ENCODE results near the gene RAB19.
"Not testable (repeated sequence)": the region's sequence is repeated elsewhere in the genome, so short reads cannot be mapped to it uniquely, and the experiment has no call there.

Gene RAB19

DNA sequence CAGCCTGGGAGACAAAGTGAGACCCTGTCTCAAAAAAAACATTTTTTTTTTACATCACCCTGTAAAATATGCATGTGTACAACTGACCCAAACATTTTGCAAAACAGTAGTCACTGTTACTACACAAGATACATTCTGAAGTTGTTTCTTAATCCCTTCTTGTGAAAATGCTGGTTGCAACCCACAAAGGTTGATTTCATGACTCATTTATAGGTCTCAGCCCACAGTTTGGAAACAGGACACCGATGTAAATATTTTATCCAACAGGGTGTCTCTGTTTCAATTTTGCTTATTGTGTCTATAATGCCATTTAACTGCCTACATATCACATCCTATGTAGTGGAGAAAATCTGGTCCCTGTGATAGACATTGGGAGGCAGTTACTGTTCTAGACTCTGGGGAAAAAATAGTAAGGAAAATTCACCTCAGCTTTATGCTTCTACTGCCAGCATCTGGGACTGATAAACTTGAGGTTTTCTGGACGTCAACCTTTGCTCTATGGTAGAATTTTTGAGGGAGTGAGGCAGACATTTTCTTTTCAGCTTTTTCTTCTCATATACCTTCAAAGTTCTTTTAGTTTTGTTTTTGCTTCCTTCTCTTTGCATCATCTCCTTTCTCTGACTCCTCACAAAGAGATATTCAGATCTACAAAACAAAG, 1.6 kb upstream of the RAB19 start:
- no peak for DNase-seq

DNA sequence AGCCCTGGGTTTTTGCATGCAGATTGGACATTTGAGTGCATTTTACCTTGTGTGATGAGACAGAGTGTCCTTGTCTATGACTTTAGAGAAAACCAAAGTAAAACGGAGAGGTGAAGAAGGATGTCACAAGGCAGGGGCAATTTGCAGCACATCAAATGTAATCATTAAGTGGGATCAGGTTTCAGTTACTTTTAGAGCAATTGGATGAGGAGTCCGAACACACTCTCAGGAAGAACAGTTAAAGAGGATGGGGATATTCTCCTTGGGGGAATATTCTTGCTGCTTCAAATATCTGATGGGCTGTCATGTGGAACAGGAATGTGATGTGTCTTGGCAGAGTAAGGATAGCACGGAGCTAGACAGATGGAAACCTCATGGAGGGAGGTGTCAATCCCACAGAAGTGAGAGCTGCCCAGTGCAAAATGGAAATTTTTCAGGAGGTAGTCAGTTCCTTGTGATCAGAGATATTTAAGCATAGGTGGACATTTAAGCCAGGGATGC, 757 bp downstream of the RAB19 start:
- no peak for DNase-seq

DNA sequence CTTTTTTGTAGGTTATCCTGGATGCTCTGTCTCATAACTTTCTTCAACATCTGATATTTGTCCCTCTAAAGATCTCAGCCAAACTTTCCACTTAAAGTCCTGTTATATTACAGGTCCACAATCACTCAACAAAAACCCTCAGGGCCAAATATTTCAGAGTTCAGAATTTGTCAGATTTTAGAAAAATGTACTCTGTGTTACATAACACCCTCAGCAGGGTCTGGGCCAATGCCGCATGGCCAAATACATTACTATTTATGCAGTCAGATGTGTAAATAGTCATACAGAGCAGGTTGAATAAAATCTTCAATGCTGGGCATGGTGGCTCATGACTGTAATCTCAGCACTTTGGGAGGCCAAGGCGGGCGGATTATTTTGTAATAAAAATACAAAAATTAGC, 11.5 kb downstream of the RAB19 start:
- DNase-seq: no peak

DNA sequence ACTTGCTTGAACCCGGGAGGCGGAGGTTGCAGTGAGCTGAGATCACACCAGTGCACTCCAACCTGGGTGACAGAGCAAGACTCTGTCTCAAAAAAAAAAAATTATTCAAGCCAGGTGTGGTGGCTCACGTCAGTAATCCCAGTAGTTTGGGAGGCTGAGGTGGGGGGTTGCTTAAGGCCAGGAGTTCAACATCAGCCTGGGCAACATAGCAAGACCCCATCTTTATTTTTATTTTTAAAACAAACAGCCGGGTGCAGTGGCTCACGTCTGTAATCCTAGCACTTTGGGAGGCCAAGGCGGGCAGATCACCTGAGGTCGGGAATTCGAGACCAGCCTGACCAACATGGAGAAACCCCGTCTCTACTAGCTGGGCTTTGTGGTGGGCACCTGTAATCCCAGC, 12.0 kb downstream of the RAB19 start:
- DNase-seq: not testable (repeated sequence)

DNA sequence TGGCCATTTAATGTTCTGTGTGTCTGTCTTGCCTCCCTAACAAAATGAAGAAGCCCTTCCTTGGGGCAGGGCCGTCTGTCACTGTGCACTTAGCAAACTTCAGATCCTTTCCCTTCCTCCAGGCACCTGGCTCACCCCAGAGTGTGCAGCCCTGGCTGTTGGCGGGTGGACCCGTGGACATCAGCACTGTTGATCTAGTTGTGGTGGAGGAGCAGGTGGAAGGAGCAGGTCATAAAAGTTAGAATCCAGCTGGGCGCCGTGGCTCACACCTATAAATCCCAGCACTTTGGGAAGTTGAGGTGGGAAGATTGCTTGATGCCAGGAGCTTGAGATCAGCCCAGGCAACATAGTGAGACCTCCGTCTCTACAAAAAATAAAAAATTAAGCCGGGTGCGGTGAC, 12.7 kb downstream of the RAB19 start:
- DNase-seq: no peak

DNA sequence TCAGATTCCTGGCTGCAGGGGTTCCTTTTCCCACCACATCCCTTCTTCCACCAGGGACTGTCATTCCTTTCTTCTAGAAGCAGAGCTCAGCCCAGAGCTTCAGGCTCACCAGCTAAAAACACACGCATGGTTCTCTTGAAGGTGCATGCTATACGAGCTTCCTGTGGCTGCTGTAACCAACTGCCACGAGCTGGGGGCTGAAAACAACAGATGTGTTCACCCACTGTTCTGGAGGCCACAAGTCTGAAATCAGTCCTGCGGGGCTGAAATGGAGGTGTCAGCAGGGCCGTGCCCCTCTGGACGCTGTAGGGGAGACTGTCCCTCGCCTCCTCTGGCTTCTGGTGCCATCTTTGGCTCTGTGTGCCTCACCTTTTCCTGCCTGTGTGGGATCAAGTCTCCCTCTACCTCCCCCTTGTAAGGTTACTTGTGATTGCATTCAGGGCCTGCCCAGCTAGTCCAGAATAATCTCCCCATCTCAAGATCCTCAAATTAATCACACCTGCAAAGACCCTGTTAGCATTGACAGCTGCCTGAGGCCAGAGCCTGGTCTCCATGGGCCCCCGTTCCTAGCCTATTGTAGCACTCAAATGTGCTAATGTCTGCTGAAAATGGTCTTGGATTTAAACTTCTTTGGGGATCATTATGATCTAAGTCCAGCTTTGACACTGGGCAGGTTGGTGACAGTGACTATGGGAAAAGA, 13.7 kb downstream of the RAB19 start:
- DNase-seq: no peak

DNA sequence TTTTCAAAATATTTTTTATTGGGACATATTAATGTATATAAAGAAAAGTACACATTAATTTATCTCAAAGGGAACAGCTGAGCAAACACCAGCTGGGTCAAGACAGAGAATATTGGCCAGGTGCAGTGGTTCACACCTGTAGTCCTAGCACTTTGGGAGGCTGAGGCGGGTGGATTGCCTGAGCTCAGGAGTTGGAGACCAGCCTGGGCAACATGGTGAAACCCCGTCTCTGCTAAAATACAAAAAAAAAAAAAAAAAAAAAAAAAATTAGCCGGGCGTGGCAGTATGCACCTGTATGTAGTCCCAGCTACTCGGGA, 14.3 kb downstream of the RAB19 start:
- not testable (repeated sequence) for DNase-seq

DNA sequence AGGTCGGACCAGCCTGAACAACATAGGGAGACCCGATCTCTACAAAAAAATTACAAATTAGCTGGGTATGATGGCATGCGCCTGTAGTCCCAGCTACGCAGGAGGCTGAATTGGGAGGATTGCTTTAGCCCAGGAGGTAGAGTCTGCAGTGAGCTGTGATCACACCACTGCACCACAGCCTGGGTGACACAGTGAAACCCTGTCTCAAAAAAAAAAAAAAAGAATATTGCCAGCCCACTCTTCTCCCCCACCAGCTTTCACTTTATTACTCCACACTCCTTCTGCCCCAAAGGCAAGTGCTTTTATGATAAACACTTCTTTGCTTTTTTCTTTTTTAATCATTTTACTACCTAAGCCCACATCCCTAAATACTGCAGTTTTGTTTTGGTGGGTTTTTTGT, 14.8 kb downstream of the RAB19 start:
- DNase-seq: no peak

DNA sequence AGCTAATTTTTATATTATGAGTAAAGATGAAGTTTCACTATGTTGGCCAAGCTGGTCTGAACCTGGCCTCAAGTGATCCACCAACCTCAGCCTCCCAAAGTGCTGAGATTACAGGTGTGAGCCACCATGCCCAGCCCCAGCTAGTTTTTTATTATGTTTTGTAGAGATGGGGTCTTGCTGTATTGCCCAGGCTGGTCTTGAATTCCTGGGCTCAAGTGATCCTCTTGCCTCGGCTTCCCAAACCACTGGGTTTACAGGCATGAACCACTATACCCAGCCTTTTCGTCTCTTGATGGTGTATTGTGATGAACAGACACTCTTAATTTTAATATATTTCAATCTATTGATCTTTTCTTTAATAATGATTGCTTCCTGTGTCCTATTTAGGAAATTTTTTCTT, 17.7 kb downstream of the RAB19 start:
- DNase-seq: no peak

DNA sequence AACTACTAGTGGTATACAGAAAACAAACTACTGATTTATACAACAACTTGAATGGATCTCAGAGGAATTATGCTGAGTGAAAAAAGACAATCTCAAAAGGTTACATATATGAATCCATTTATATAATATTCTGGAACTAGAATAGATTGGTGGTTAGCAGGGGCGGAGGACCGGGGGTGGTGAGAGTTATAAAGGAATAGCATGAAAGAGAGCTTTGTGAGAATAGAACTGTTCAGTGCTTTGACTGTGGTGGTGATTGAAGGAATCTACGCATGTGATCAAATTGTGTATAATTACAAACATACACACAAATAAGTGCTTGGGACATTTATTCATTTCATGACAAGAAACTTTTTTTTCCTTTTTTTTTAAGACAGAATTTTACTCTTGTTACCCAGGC, 19.6 kb downstream of the RAB19 start:
- no peak for DNase-seq

DNA sequence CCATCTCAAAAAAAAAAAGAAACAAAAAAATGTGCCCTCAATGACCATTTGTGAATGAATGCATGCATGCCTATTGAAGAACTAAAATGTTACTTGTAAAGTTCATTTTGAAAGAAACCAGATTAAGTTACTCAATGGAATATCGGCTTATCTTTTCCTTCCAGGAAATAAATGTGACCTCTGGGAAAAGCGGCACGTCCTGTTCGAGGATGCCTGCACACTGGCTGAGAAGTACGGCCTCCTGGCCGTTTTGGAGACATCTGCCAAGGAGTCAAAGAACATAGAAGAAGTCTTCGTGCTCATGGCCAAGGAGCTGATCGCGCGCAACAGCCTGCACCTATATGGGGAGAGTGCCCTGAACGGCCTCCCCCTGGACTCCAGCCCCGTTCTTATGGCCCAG, 21.9 kb downstream of the RAB19 start:
- DNase-seq: no peak

DNA sequence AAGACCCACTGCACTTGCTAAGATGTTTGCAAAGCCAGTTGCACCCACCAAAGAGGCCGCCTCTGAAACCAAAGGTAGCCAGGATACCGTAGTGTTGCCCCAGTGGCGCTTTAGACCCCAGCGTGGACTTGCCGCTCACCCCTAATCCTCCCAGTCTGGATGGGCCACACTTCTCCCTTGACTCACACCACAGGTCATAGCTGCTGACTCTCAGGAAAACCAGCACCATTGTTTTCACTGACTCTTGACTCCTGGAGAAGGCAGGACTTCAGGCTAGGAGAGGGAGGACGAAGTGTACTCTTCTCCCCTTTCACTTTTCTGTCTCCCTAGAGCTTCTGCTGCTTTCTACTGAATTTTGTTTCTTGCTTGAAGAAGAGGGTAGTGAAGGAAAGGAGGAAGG, 22.3 kb downstream of the RAB19 start:
- no peak for DNase-seq

DNA sequence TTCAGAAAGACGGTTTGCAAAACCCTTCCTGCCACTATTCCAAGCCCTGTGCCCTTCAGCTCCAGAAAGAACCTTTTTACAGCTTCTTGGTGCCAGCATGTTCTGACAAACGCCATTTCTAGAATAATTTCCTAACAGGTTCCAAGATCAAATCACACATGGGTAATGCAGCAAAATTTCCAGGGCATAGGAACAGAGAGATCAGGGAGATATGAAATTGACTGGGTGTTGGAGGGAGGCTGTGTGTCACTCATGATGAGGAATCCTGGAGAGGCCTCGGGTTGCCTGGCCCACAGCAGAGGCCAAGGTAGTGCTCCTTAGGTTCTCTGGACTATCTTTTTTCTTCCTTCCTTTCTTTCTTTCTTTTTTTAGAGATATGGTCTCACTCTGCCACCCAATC, 29.5 kb downstream of the RAB19 start:
- DNase-seq: no peak

DNA sequence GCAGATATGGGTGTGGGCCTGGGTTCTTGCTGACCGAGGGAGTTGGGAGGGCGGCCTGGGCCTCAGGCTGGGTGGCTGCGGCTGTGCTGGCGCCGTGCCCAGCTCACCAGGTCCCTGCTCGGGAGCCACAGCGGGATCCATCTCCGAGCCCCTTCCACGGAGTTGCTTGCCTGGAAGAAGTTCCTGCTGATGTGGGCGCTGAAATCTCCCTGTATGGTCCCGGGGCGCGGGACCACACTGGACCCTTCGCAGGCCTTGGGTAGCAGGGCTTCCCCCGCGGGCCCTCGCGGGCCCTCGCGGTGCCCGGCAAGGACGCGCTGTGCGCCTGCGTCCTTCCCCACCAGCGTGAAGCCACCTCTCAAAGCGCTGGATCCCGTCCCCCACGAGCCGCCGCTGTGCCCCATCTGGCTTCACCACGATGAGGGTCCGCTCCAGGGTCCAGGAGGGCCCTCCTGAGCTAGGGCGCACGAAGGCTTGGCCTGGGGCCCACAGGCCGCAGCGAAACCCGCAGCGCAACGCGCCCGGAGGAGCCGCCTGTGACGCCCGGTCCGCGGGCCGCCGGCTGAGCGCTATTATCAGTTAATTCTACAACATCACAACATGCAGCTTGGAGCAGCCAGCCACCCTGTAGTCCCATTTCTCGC, 31.5 kb downstream of the RAB19 start:
- DNase-seq: no peak

DNA sequence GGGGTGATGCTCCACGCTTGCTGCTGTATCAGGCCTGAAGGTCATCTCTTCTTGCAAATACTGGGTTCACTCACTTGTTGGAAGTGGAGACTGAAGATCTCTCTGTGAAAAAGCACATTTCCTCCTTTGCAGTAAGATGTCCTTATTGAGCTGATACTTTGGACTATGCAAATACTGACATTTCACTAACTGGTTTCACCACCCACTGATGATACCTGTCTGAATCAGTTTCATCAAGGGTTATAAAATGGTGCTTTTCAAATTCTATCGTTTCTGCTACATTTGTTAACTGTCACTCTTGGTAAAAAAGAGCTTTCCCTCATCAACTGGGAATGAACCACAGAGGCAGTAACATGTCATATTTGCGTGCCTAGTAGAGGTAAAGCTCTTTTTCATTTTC, 35.5 kb downstream of the RAB19 start:
- DNase-seq: no peak

DNA sequence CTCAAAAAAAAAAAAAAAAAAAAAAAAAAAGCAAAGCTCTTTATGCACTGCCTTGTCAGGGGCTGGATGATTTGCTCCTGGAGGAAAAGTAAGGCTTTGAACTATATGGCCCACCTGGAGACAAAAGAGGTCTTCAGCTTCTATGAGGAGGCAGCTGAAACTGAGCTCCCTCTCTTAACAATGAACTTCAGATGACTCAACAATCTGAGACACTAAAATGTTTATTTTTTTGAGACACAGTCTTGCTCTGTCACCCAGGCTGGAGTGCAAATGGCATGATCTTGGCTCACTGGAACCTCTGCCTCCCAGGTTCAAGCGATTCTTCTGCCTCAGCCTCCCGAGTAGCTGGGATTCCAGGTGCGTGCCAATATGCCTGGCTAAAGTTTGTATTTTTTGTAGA, 36.7 kb downstream of the RAB19 start:
- DNase-seq: no peak

DNA sequence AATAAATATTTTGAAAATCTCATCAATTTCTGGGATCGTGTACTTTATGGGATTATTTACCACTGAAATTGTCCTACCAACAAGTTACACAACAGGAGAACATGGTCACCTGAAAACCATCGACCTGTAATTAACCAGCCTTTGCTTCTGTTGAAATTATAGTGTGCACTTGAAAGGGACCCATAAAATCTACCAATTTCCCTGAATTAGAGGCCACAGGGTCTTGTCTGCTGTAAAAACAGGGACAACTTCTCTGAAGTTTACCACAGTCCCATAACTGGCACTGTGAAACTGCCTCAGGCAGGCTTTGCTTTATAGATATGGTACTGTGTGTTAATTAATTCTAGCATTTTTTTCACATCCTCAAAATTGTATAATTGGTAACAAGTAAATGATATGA, 37.7 kb downstream of the RAB19 start:
- DNase-seq: no peak

DNA sequence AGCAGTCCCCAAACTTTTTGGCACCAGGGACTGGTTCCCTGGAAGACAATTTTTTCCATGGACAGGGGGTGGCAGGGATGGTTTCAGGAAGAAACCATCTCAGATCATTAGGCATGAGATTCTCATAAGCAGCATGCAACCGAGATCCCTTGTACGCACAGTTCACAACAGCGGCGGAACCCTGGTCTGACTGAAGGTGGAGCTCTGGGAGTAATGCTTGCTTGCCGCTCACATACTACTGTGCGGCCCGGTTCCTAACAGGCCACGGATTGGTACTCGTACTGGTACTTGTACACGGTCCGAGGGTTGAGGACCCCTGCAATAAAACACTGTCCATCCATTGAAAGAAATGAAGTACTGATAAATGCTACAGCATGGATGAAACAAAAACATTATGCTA, 42.6 kb downstream of the RAB19 start:
- DNase-seq: no peak

DNA sequence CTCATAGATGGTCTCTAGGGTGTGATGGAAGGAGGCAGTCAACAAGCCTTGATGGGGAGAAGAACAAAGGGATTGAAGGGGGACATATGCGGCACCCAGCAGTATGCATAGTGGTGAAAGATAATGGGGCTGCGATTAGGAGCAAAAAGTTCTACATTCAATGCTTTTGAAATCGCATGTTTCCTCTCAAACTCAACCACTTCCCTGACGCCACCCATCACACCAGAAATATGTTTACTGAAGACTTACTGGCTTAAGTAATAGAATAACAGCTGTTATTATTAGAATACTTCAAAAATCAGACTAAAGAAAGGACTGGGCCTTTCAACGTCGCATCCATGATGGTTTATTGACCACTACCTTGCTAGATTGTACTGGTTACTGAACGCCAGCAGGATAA, 44.0 kb downstream of the RAB19 start:
- no peak for DNase-seq

DNA sequence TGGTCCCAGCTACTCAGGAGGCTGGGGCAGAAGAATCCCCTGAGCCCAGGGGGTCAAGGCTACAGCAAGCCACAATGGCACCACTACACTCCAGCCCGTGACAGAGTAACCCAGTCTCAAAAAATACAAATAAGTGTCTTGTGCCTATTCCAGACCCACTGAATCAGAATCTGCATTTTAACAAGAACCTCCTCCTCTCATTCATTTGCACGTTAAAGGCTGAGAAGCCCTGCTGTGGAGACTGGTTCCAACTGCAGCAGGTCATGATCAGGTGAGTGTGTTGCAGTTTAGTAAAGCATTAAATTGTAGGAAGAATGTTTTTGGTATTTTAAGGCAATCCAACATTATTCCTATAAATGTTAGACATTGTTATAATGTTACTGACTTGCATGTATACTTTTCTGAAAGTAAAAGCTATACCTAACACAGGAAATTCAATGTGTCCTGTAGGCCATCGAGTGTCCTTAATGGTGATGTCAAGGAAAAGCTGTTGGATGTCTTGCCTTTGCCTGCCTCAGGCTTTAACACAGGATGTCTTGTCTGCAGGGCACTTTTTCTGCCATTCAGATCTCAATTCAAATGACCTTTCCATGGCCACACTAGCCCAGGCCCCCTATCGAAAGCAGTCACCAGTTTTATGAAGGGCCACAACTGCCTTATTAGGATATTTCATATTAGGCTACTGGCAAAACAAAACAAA, 45.1 kb downstream of the RAB19 start:
- no peak for DNase-seq

DNA sequence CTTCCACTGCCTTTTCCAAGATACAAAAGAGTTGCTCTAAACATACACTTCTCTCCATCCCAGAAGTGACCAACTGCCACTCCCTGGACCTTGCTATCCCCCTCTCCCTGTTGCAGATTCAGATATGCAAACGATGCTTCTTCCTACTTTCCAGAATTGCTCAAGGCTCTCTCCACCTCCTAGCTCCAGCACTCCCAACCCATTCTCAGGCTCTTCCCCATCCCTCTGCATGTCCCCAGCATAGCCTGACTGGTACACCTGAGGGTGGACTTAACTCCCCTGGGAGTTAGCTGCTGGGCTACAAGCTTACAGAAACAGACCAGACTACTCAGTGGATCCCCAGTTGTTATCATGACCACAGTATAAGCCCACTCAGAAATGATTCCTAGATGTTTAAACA, 47.9 kb downstream of the RAB19 start:
- no peak for DNase-seq

DNA sequence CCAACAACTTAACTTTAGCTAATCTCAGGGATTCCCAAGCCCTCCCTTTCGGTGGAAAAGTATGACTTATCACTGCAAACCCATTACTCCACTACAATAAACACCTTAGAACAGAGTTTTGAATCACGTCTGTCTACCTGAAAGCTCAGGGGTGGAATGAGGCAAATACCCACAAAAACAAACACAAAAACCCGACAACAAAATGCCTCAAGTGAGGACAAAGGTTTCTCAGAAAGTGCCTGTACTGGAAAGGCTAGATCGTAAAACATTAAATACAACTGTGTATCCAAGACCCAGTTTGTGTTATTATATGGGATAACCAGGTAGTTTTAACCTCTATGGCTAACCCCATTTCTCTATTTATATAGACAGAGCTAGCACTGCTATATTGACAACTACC, 49.4 kb downstream of the RAB19 start:
- DNase-seq: no peak

DNA sequence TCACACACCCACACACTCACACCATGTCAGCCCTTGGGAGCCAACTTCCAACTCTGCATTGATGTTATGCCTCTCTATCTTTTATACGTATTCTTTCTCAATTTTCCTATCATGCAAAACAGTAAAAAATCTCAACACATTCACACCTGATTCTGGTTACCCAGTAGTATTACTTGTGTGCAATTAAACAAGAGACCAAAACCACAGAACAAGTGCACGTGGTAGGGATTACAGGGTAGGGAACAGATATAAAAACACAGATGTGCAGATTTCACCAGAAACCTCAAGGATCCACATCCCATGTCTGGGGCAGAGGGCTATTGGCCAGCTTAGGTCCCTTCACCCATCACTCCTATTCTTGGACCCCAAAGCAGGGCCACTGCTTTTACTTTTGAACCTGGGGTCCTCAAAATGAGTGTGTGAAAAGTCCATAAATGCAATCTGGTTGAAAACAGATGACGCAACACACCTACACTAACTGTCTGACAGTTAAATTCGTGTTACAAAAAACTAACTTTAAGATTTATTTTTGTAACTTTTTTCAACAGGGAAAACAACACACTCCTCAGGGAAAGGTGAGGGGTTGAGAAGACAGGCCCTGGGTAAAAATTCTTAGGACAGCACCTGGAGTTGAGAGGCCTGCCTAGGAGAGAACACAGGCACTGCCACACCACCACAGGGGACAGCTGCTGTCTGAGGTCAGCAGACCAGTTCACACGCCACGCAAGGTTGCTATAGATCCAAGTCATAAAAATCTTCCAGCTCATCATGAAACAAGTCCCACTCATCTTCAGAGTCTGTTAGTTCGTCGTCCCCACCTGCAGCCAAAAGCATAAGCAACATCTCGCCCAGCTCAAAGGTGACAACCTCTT, 50.2 kb downstream of the RAB19 start:
- DNase-seq: not testable (repeated sequence)
